ENCODE results near the gene MDFIC.

DNA sequence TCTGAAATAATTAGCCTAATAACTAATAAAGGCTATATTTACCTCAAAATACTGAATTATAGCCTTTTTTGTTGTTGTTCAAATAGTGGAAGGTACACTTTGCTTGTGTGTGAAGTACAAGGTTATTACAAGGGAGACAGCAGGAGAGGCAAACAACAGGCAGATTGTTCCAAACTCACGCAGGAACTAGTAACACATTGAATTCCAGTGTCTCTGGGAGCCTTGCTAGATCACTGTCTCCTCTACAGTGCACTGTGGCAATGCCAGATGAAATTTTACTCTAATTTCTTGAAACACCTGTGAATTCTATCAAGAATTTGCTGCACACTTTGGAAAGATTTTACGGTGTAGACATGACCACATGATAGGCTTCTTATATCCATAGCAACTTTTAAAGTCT lies 112.6 kb downstream of the MDFIC start:
- TF ChIP-seq SUZ12 (IDR thresholded peaks at IDR 0.05; ENCODE audit: extremely low read depth, insufficient read depth, insufficient read length) (no peak), ZNF274 (IDR thresholded peaks at IDR 0.05; ENCODE audit: low read depth, low read length) (no peak)
